AG04449 (cell line): ENCODE measurements around the gene SLC6A2.
"Not testable (repeated sequence)": the region's sequence is repeated elsewhere in the genome, so short reads cannot be mapped to it uniquely, and the experiment has no call there.

ENCODE experiments used
- CTCF ChIA-PET: fragments of 350-600 bp; formaldehyde crosslinking; extraction: SDS; loops from one replicate; lab custom pipeline; 2021; ENCODE audit warnings: antibody characterized with exemption; lab: Yijun Ruan, JAX
- POLR2A ChIA-PET: fragments of 400-600, 350-600 bp; formaldehyde crosslinking; extraction: SDS; loops from one replicate; lab custom pipeline; 2020; ENCODE audit warnings: antibody characterized with exemption, inconsistent platforms; lab: Yijun Ruan, JAX
- DNase-seq: peaks from one replicate; pipeline ENCODE4 v3.0.0-alpha.2; 2010; ENCODE audit warnings: low read depth, low spot score
- H3K4me3 ChIP-seq: 2 replicates; pipeline ENCODE4 v1.5.1; 2011; ENCODE audit warnings: low read depth, mild to moderate bottlenecking, control low read depth, low read length
- CTCF ChIP-seq: IDR thresholded peaks from one replicate; pipeline ENCODE4 v1.5.1; 2011; ENCODE audit warnings: mild to moderate bottlenecking, moderate library complexity, low read length, control low read depth, inconsistent platforms; ENCODE audit not compliant: insufficient read depth; ENCODE audit errors: missing control alignments

Gene SLC6A2

DNA sequence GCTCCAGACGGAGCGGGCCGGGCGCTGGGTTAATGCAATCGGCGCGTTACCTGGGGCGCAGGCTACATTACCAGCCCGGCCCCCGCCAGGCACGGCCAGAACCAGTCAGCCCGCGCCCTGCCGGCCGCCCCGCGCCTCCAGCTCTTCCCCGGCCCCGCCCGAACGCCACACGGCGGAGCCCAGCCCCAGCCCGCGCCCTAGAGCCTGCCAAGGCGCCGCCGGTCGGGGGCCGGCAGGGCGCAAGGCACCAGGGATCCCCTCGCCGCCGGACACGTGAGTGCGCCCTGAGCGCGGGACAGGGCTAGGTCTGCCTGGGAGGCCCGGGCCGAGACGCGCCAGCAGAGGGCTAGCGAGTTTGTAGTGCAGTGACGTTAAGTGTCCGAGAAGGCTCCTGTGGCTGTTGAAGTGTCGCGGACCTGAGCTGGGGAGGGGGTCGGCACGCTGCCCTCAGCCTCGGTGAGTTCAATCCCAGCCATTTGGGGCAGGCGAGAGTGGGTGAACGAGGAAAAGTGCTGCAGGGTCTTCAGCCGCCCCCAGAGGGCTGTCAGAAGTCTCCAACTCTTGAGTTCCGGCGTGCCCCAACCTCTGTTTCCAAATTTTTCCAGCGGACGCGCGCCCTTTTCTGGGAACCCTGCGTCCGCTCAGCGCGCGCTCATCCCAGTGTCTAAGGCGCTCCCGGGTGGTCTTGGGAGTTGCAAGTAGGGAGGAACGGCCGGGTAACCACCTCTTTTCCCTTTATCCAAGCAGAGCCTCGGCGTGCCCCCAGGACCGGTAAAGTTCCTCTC is at the start of gene SLC6A2:
Gene SLC6A2, plus strand, starts transcription at position 92 of the 785 bp plus-strand sequence. CDS start 707 bp downstream, outside the sequence.
- H3K4me3 ChIP-seq: no peak within 1 kb of the TSS
- no peak for TF ChIP-seq CTCF
- POLR2A ChIA-PET: no interaction called here
- no peak for DNase-seq
- CTCF ChIA-PET: interaction anchor here (1.2 to 1.7 kb wide), 2 partner anchors 48 to 110 kb away, joined by 3 to 4 read pairs; no protein-coding TSS in a partner anchor

DNA sequence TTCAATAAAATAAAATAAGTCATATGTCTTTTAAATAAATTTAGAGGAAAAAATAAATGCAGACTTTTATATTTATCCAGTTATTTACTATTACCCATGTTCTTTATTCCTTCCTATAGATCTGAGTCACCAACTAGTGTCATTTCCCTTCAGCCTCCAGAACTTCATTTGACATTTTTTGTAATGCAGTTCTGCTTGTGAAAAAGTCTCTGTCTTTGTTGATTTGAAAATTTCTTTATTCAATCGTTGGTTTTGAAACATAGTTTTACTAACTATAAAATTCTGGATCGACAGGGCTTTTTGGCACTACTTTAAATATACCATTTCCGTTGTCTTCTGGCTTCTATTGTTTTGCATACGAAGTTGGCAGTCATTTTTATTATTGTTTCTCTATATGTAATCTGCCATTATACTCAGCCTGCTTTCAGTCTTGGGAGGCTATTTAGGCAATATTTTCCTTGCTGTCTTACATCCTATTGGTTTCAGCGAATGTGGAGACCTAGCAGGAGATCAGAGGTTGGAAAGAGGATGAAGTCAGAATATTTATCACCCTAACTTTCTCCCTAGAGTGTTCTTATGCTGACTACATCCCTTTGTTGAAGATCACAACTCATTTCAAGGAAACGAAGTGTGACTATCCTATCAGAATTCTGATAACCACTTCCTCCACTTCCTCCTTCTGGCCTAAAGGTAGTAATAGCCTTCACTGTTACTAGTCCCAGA is 42.0 kb upstream of the SLC6A2 start:
- POLR2A ChIA-PET: no interaction called here
- H3K4me3 ChIP-seq: no peak overlapping the region
- DNase-seq: no peak
- CTCF ChIA-PET: no interaction called here
- no peak for TF ChIP-seq CTCF

- no peak for DNase-seq
- ChIA-PET POLR2A (no interaction called here), CTCF (no interaction called here)
- no peak overlapping the region for H3K4me3 ChIP-seq
- no peak for TF ChIP-seq CTCF
These were observed 40.7 kb upstream of the SLC6A2 start for GRCh38 chr16:55615071-55615470.

- CTCF ChIA-PET, POLR2A ChIA-PET, H3K4me3 ChIP-seq, DNase-seq: not testable (repeated sequence)
These were observed 40.1 kb upstream of the SLC6A2 start for GRCh38 chr16:55615670-55616069.

GRCh38 chr16:55621771-55622170 is 34.0 kb upstream of the SLC6A2 start:
- CTCF ChIA-PET: interaction anchor here (0.7 kb wide), 1 partner anchor 157 kb away, joined by 3 read pairs; no protein-coding TSS in a partner anchor

GRCh38 chr16:55622272-55622671 is 33.5 kb upstream of the SLC6A2 start:
- ChIA-PET POLR2A (no interaction called here), CTCF (interaction anchor here (0.7 kb wide), 1 partner anchor 157 kb away, joined by 3 read pairs; no protein-coding TSS in a partner anchor)
- TF ChIP-seq CTCF: no peak
- H3K4me3 ChIP-seq: no peak overlapping the region
- no peak for DNase-seq

More at GRCh38 chr16:55621771-55622170, 34.0 kb upstream of the SLC6A2 start:
- TF ChIP-seq CTCF: no peak
- no peak overlapping the region for H3K4me3 ChIP-seq
- DNase-seq: no peak
- POLR2A ChIA-PET: no interaction called here
